Dedifferentiated amniotic fluid mesenchymal stem cell (primary cell): ENCODE measurements around the gene JADE3.
A peak's percentile ranks its signal among the peaks of the same experiment; 100 is the strongest.

Experiments used
- DNase-seq: peaks from one replicate; pipeline ENCODE4 v3.0.0-alpha.2; 2016; ENCODE audit errors: extremely low spot score

JADE3 gene

GRCh38 chrX:47026198-47026597, 114.0 kb downstream of the JADE3 start:
- DNase-seq = no peak

- peak; percentile 83 for DNase-seq
Measured at GRCh38 chrX:47030339-47030738, 118.1 kb downstream of the JADE3 start.

- no peak for DNase-seq
Measured at GRCh38 chrX:47047989-47048388, 135.8 kb downstream of the JADE3 start.

- DNase-seq = no peak
Measured at GRCh38 chrX:47059142-47059874, 147.1 kb downstream of the JADE3 start.

- no peak for DNase-seq
Measured at GRCh38 chrX:47060708-47061107, 148.5 kb downstream of the JADE3 start.

GRCh38 chrX:47061238-47061919, 149.2 kb downstream of the JADE3 start:
- no peak for DNase-seq

- no peak for DNase-seq
Measured at GRCh38 chrX:47063179-47063578, 151.0 kb downstream of the JADE3 start.

- DNase-seq = no peak
Measured at GRCh38 chrX:47068214-47068613, 156.0 kb downstream of the JADE3 start.

GRCh38 chrX:47068720-47069119, 156.5 kb downstream of the JADE3 start:
- no peak for DNase-seq

- no peak for DNase-seq
Measured at GRCh38 chrX:47078129-47079043, 166.2 kb downstream of the JADE3 start, which contains the start of gene RGN. RGN (plus strand) TSS chrX:47078443; CDS start chrX:47081145, 2,702 bp downstream.

GRCh38 chrX:47080215-47080914, 168.1 kb downstream of the JADE3 start:
- no peak for DNase-seq

- DNase-seq = no peak
Measured at GRCh38 chrX:47080915-47081236, 168.7 kb downstream of the JADE3 start.

GRCh38 chrX:47091149-47091775, 179.0 kb downstream of the JADE3 start:
- DNase-seq = no peak

GRCh38 chrX:47093248-47093647, 181.0 kb downstream of the JADE3 start:
- peak; percentile 48 for DNase-seq

- DNase-seq = no peak
Measured at GRCh38 chrX:47093860-47094259, 181.6 kb downstream of the JADE3 start.

- DNase-seq = no peak
Measured at GRCh38 chrX:47097018-47097417, 184.8 kb downstream of the JADE3 start.

- DNase-seq = no peak
Measured at GRCh38 chrX:47098338-47099094, 186.3 kb downstream of the JADE3 start.

GRCh38 chrX:47101206-47101605, 189.0 kb downstream of the JADE3 start:
- DNase-seq = no peak
